Inferior parietal cortex (tissue), 1 donor: ENCODE measurements around the gene ARL14.

Experiments
- DNase-seq: peaks from one replicate; pipeline ENCODE4 v3.0.0-alpha.2; 2016; ENCODE audit errors: extremely low spot score

The ARL14 gene

DNA sequence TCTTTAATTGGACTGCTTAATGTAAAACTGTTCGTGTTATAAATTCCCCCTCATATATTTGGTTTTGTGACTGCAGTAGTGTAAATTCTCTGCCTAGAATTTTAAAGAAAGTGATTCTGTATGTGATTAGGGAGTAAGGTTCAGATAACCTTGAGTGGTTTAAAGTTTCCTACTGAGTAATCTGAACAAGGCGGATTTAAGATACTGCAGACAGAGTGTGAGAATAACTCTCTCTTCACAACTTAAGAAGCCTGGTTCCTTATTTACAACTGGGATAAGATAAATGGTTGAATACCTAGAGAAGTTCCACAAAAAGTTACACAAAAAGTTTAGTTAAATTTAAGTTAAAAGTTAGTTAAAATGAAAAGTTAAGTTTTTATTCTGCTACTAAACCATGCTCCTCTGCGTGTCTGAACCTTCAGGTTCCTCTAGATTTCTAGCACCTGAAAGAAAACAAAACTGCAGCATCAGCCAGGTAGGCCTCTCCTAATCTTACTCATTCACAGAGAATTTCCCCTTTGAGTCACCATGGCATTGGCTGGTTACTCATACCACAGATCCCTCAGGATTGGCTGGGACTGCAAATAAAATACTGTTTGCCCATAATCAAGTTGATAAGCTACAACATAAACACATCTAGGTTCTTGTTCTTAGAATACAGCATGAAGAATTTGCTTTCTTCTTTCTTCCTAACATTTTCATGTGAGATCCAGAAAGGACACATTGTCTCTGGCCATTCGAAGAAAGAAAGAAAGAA lies at the start of gene ARL14:
Gene ARL14, plus strand, starts transcription at position 614 of the 757 bp plus-strand sequence. CDS start 187 bp downstream, outside the sequence.
- no peak for DNase-seq

DNA sequence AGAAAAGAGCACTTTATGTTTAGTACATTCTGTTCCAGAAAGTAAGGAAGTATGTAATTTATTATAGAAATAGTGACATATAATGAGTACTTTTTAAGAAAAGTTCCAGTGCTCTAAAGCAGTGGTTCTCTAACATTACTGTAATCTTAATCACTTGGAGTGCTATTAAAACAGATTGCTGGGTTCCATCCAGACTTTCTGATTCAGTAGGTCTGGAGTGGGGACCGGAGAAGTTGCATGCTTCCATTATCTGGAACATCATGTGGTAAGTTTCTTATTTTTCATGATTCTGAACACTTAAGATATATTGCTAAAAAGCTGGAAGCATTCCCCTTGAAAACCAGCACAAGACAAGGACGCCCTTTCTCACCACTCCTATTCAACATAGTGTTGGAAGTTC lies 47.5 kb upstream of the ARL14 start:
- DNase-seq: no peak

GRCh38 chr3:160633361-160634083 lies 43.4 kb upstream of the ARL14 start:
- no peak for DNase-seq

GRCh38 chr3:160635213-160635612 lies 41.7 kb upstream of the ARL14 start:
- DNase-seq: no peak

DNA sequence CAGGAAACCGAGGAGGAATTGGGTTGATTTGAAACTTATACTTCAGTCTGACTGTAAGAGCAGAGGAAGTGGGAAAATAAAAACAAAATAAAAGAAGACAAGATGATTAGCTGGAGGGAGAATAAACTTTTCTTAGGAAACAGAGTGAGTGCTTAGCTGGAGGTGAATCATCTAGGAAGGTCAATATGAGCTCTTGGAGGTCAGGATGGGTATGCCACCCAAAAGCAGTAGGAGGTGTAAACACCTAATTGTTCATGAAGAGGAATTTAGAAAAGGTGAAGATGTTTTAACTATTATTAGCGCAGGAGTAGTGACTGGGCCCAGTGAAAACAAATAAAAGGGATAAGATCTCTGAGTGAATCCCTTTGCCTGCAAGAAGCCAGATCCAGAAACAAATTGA lies 39.9 kb upstream of the ARL14 start:
- no peak for DNase-seq

GRCh38 chr3:160638184-160638583 lies 38.8 kb upstream of the ARL14 start:
- no peak for DNase-seq

- no peak for DNase-seq
Observed at GRCh38 chr3:160641665-160642309, 35.2 kb upstream of the ARL14 start.

- DNase-seq: no peak
Observed at GRCh38 chr3:160643994-160644393, 33.0 kb upstream of the ARL14 start.

DNA sequence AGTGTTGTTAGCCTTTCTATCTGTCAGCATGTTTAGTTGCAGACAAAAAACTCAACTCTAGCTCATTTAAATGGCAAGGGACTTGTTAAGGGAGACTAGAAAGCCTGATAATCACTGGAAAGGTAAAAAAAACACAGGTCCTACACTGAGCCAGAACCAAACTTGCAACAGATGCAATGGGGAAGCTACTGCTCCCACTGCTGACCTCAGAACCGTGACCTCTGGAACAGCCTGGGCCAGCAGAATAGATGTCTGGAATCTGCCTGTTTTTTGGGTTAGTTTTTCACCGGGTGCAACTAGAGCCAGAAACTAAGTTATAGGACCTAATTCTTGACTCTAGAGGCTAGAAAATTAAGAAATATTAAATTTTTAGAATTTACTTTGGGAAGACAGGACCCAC lies 32.5 kb upstream of the ARL14 start:
- no peak for DNase-seq

DNA sequence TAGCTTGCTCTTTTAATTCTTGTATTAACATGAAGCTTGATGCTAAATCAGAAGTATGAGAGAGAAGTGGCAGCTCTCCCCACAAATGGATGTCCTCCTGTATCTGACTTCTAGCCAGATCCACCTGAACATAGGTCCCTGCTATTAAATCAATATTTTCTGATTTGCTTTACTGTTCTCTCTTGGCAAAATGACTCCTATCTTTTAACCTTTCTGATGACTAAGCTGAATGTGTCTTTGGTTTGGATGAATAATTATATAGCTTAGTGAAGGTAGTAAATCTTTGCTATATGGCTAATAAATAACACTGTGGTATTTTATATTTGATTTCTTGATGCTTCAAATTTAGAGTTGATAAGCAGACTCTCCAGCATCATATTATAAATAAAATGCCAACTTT lies 28.3 kb upstream of the ARL14 start:
- DNase-seq: no peak

DNA sequence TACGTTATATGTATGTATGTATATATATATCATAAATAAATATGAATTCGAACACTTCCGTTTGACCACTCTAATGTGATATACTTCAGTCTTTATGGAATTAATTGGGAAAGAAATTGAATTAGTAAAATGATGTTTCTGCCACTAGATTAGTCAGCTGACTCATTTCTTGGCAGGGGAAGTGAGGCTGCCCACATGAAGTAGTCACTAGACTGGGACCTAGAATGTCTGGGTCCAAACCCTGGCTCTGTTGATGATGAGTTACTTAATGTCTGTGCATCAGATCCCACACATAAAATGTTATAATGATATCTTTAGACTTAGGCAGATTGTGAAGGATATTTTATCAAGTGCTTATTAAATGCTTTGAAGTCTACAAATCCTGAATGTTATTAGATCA lies 27.4 kb upstream of the ARL14 start:
- DNase-seq: no peak

DNA sequence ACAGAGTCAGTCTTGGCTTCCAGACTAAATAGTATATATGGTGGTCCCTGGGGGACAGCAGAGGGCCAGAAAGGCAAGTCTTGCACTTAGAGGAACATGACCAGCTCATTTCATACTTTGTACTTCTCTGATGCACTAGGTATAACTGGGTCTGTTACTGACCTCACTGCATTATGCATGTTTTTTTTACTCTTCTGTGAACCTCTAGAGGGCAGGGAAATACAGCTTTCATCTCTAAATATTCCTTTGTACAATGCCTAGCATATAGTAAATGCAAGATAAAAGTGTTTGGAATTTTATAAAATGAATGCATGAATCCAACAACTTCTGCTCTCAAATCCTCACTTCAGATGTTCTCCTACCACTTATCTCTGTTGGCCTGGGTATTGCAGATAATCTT lies 23.4 kb upstream of the ARL14 start:
- DNase-seq: no peak

DNA sequence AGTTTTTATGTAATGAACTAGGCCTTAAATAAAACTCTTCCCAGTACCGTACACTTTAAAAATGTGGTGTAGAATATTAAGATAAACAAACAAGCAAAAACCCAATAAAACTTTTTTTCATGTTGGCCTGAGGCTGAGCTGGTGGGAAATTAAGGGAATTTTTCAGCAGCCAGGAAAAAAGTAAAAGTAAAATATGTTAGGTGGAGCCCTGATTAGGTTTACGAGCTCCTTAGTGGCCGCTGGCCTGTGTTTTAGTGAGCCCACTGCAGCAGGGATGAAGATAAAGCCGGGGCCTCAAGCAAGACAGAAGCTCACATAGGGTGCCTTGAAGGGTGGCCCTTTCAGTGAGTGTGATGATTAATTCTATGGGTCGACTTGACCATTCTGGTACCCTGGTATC lies 16.1 kb upstream of the ARL14 start:
- DNase-seq: no peak

DNA sequence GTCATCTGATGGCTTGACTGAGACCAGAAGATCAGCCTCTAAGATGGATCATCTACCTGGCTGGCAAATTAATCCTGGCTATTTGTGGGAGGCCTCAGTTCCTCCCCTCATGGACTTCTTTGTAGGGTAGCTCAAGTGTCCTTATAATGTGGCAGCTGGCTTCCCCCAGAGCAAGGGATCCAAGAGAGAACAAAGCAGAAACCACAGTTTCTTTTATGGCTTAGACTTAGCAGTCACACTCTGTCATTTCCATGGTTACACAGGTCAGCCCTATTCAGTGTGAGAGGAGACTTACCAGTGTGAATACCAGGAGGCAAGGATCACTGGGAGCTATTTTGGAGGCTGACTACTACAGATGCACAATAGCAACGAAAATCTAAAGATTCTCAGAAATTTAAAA lies 15.3 kb upstream of the ARL14 start:
- no peak for DNase-seq

GRCh38 chr3:160665231-160665630 lies 11.7 kb upstream of the ARL14 start:
- DNase-seq: no peak

DNA sequence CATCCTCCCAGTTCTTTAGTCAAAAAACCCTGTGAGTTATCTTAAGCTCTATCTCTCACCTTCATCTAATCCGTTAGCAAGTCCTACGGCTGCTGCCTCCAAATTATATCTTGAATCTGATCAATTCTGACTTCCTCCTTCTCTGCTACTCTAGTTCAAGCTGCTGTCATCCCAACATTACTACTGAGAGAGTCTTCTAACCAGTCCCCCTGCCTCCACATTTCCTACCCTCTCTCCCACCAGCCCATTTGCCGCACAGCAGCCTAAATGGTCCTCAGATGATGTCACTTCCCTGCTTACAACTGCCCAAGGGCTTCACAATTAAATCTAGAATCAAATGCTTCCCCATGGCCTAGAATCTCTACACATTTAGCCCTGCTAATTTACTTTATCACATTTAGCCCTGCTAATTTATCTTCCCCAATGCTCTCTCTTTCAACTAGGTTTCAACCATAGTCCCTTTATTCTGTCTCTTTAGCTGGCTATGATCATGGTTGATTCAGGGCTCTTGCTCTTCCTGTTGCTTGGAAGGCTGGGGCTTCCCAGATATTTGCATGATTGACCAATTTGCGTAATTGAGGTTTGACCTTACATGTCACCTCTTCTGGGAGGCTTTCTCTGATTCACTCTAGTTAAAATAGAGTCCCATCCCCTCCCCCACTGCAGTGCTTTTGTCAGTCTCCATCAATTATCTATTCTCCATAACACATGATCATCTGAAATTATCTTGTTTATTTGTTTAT lies 11.0 kb upstream of the ARL14 start:
- no peak for DNase-seq

DNA sequence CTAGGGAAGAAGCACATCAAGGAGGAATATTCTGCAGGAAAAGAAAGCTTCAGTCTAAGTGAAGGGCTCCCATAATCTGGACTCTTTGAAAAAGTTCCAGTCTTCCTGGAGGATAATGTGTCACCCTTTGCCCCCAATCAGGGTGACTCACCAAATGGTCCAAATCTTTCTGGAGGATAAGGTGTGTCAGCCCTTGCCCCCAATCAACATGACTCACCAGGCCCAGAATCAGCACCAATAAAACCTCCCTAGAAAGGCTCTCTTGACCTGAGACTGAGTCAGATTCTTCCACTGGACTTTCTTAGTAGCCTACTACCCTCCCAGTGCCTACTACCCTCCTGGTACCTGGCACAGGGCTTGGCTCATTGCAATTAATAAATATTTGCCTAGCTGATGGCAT lies 9.5 kb upstream of the ARL14 start:
- DNase-seq: no peak

- DNase-seq: no peak
Observed at GRCh38 chr3:160668454-160668853, 8.5 kb upstream of the ARL14 start.

DNA sequence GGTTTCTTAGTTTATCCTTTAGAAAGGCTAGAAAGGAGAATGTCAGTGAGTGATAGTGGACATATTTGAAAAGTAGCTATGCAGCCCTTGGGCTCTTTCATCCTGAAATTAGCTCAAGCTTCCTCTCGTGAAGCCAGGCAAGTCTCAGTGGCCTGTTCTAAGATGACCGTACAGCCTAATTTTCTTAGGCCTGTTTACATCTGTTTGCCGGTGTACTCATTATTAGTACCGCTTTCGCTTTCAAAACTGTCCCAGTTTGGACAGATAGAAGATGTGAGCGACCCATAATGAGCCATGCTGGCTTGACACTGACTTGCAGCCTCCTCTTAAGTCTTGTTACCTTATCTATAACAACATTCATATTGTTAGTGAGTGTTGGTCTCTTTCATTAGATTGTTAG lies 5.7 kb upstream of the ARL14 start:
- DNase-seq: no peak

GRCh38 chr3:160671995-160672394 lies 5.0 kb upstream of the ARL14 start:
- DNase-seq: no peak

DNA sequence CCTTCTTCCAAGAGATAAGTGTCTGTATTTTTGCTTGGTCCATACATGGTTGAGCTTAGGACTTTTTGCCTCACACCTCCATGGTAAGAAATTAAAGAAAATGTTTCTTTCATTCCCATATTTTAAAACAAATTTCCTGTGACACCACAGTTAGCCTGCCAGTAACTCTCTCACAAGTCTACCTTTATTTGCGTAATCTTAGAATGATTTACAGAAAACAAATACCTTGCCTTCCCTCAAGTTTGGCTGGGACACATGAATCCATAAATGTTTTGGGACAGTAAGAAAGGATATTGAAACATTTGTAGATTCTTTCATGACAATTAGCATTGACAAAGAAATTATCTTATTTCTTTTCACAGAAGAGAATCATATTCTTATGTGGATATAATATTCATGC lies 3.8 kb upstream of the ARL14 start:
- no peak for DNase-seq

GRCh38 chr3:160675566-160676124 lies 1.3 kb upstream of the ARL14 start:
- DNase-seq: no peak
